HG02981 (cell line): ENCODE data around the gene JMJD1C.
A peak's percentile ranks its signal among the peaks of the same experiment; 100 is the strongest.

ENCODE experiments used
- ATAC-seq: cut with Tn5 transposase; IDR thresholded peaks from one replicate; pipeline ENCODE4 v1.9.1; 2021; ENCODE audit warnings: mild to moderate bottlenecking, moderate library complexity; ENCODE audit not compliant: unreplicated experiment

Gene JMJD1C

GRCh38 chr10:63480237-63480636, 14.5 kb upstream of the JMJD1C start:
- ATAC-seq: no peak

- ATAC-seq: no peak
These were observed 12.8 kb upstream of the JMJD1C start for GRCh38 chr10:63478564-63478963.

GRCh38 chr10:63477927-63478326, 12.2 kb upstream of the JMJD1C start:
- ATAC-seq: no peak

DNA sequence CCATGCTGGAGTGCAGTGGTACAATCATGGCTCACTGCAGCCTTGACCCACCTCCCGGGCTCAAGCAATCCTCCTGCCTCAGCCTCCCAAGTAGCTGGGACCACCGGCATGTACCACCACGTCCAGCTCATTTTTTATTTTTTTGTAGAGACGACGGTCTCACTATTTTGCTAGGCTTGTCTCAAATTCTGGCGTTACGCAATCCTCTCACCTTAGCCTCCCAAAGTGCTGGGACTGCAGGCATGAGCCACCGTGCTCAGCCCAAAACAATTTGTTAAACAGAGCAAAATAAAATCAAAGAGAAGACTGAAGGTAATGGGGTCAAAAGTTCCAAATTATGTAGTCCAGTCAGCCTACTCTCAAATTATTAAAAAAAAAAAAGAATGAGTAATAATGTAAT, 8.7 kb upstream of the JMJD1C start:
- ATAC-seq: no peak

DNA sequence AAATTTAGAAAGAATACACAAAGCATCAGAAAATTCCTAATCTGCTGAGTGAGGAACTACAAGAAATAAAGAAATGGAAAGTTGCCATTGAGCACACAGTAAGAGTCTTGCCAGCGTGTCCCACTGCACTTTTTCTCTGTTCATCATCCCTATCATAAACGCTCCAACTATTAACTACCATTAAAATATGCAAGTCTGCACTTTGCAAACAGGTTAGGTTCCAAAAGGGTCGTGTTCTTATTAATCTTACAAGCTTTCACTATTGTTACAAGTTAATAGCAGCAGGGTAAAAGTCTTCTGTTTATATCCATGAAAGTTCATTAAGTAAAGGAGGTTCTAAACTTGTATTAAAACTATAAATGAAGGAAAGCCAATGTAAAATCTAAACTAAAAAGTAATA, 5.2 kb upstream of the JMJD1C start:
- no peak for ATAC-seq

- ATAC-seq: no peak
These were observed 3.2 kb upstream of the JMJD1C start for GRCh38 chr10:63468947-63469346.

- no peak for ATAC-seq
These were observed 2.1 kb upstream of the JMJD1C start for GRCh38 chr10:63467841-63468240.

DNA sequence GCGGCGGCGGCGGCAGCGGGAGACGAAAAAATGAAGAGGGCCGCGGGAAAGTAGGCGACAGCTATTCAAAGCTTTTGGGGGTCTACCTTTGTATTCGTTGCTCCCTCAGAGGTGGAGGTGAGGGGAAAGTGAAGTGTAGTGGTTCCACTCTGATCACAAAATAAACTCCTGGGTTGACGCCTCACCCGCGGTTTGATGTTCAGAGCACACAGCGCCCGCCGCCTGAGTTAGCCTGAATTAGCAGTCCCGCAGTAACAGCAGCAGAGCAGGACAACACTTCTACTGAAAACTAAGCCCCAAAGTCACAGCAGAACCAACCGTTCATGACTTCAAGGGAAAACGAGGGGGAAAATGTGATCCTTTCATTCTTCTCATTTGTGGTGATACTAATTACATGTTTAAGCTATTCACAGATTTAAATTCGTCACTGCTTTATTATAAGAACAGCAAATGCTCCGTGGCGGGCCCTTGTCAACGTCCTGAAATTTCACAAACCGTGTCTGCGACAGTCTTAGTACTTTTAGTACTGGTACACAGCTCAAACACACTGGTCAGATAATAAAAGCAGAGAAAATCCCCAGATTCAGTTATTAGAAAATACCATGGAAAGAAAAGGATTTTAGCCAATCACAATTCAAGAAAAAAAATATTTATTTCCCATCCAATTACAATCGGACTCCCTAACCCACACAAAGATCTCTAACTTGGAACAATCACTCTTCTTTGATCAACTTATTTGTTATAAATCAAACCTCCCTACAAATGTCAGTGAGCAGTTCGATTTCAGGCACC, 563 bp upstream of the JMJD1C start:
- ATAC-seq: peak; percentile 45

DNA sequence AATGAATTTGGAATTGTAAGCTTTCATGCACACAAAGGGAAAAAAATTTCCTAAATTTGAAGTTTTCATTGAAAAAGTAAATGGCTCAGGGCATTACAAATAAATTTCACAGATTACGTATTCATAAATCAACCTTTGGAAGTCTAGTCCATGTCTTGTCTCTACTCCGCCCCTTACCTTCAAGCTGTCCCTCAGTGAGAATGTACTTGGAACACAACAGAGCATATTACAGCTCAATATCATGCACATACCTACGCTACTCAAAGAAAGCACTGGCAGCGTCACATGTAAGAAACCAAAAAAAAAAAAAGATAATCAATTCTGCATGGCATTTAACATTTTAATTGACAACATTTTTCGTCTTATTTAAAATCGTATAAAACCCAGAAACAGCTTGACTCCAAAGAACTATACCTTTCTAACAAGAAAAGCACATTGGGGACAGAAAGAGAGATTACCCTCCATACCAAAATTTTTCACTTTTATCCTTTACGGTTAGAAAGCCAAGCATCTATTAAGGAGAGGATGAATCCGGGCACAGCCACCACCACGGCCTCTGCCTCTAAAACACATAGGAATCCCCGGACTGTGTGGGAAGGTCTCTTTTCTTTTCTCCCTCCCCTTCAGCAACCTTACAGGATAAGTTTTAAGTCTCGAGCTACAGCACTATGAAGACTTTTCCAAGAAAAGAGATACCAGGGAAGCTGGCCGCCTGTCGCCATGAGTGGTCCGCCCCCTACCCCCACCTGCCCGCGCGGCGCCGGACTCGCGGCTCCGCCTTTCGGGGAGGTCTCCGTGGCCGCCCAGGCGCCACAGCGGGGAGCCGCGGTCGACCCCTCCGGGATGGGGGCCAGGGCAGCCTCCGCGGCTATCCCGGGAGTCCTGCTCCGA, 1.1 kb downstream of the JMJD1C start:
- peak; percentile 34 for ATAC-seq

DNA sequence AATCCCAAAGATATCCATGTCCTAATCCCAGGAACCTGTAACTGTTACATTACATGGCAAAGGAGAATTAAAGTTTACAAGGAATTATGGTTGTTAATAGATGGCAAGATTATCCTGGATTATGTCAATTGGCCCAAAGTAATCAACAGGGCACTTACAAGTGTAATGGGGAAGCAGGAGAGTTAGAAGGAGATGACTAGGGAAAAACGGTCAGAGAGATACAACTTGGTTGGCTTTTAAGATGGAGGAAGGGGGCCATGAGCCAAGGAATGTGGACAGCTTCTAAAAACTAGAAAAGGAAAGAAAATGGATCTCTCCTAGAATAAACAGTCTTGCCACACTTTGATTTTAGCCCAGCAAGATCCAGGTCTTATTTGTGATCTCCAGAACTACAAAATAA, 3.3 kb downstream of the JMJD1C start:
- no peak for ATAC-seq

- ATAC-seq: no peak
These were observed 7.6 kb downstream of the JMJD1C start for GRCh38 chr10:63458177-63458576.

GRCh38 chr10:63457594-63457993, 8.2 kb downstream of the JMJD1C start:
- no peak for ATAC-seq

DNA sequence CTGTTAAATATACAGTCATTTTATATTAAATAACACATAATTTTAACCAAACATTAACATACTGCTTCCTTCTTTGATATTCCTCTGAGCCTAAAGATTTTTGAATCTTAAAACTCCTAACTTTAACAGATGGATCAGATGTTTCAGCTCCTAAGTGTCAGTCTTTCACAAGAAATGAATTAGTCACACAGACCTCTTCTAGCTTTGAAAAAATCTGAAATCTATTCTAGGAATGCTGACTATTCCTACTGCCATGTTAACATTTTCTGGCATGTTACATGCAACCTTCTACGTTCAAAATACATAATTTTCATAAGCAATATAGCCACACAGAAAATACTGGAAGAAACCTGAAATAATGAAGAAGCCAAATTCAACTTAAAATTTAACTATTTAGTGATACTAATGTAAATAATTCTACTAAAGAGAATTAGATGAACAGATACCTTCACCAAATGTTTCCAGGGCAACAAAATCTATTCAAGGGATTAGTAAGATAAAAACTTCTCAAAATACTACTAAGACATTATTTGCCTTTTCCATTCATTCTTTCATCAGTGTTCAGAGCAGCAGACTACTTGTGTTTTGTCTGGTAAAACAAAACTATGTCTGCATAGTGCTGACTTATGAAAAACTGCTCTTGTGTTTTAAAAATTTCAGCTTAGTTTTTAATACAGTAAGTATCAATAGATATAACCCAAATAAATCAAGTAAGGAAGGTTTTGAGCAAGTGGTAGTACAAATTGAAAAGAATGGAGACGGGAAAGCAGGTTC, 9.2 kb downstream of the JMJD1C start:
- ATAC-seq: no peak

GRCh38 chr10:63455507-63455906, 10.3 kb downstream of the JMJD1C start:
- no peak for ATAC-seq

DNA sequence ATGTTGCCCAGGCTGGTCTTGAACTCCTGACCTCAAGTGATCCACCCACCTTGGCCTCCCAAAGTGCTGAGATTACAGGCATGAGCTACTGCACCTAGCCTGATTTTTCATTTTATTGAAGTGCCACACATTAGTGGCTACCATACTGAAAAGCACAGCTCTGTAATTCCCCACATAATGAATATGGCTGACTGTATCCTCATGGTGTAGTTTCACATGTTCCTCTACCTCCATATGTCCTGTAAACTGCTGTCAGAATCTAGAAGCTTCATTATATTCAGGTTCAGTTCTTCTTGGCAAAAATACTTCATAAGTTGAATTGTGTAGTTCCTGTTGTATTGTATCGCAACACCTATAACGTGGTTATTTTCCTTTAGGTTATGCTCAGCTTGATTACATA, 11.1 kb downstream of the JMJD1C start:
- no peak for ATAC-seq

GRCh38 chr10:63452524-63452923, 13.3 kb downstream of the JMJD1C start:
- ATAC-seq: no peak

- ATAC-seq: no peak
These were observed 18.9 kb downstream of the JMJD1C start for GRCh38 chr10:63446716-63447440.

DNA sequence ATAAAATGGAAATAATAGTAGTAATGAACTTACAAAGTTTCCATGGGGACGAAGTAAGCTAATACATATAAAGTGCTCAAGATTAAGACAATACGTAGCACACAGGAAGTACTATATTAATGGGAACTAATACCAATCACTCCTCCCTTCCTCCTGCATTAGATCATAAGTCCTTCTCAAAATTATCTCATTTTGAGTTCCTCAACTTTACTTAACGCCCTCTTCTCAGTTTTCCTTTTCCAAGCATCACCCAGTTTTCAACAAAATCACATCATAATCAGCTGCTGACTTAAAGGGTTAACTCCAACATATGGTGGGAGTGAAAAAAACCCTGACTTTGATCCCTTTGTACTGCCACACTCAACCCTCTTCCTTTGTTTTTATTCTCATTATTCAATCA, 24.4 kb downstream of the JMJD1C start:
- no peak for ATAC-seq

- no peak for ATAC-seq
These were observed 26.2 kb downstream of the JMJD1C start for GRCh38 chr10:63439607-63440006.
